ENCODE results near the gene HLCS.

GRCh38 chr21:36845070-36845469 lies 121.4 kb downstream of the HLCS start:
- TF ChIP-seq CTCF (IDR thresholded peaks at IDR 0.05), result no peak
- TF ChIP-seq POLR2AphosphoS5 (IDR thresholded peaks at IDR 0.05; ENCODE audit: insufficient read depth in 1 of 2, low read depth in 1 of 2), result no peak
- TF ChIP-seq POLR2A (IDR thresholded peaks at IDR 0.05), result no peak
